A673 (cell line): ENCODE measurements around the gene PBXIP1. TPM values are rescaled to one million over a fixed set of nuclear protein-coding genes. Genes with fewer than 3 reads are reported as not detected.

Experiments
- BruUV-seq: library from RNA; stranded (reverse); fragments of 400-500 nt; replicated peaks from 2 replicates; lab custom pipeline; 2021; lab: Mats Ljungman, UMichigan
- CTCF ChIA-PET: fragments of 300-600 bp; sonication (Branson Sonifier 250); formaldehyde crosslinking; loops from one replicate; lab custom pipeline; 2022; ENCODE audit warnings: antibody characterized with exemption; lab: Charles Lee
- POLR2A ChIA-PET: fragments of 300-600 bp; sonication (Branson Sonifier 250); formaldehyde crosslinking; loops from one replicate; lab custom pipeline; 2022; ENCODE audit warnings: antibody characterized with exemption; ENCODE audit not compliant: low non-redundant PET; lab: Charles Lee
- DNase-seq: peaks from one replicate; pipeline ENCODE4 v3.0.0-alpha.2; 2015; ENCODE audit warnings: low spot score
- H3K27ac ChIP-seq: fragments of 200-600 bp; sonication (generic); 2 replicates; pipeline ENCODE4 v1.5.1; 2016; ENCODE audit warnings: mixed run types, low read depth, mild to moderate bottlenecking, mixed read lengths, antibody characterized with exemption, low read length; ENCODE audit not compliant: poor library complexity, severe bottlenecking
- H3K27me3 ChIP-seq: fragments of 200-600 bp; sonication (generic); replicated peaks from 2 replicates; pipeline ENCODE4 v1.6.1; 2017; ENCODE audit warnings: mixed run types, low read depth, mild to moderate bottlenecking, mixed read lengths, antibody characterized with exemption, low read length; ENCODE audit not compliant: insufficient read depth, poor library complexity
- H3K36me3 ChIP-seq: fragments of 200-600 bp; sonication (generic); 2 replicates; pipeline ENCODE4 v1.6.1; 2016; ENCODE audit warnings: mixed run types, mild to moderate bottlenecking, mixed read lengths, antibody characterized with exemption, low read length; ENCODE audit not compliant: insufficient read depth, poor library complexity, severe bottlenecking
- H3K4me1 ChIP-seq: fragments of 200-600 bp; sonication (generic); 2 replicates; pipeline ENCODE4 v1.6.1; 2017; ENCODE audit warnings: mixed run types, mild to moderate bottlenecking, mixed read lengths, antibody characterized with exemption, low read length; ENCODE audit not compliant: insufficient read depth, poor library complexity, severe bottlenecking
- H3K4me3 ChIP-seq: fragments of 200-600 bp; sonication (generic); 2 replicates; pipeline ENCODE4 v1.5.1; 2016; ENCODE audit warnings: low read depth, mixed run types, mild to moderate bottlenecking, mixed read lengths, low read length; ENCODE audit not compliant: poor library complexity, severe bottlenecking
- H3K9me3 ChIP-seq: fragments of 200-600 bp; sonication (generic); 2 replicates; pipeline ENCODE4 v1.6.1; 2016; ENCODE audit warnings: mixed run types, low read depth, mild to moderate bottlenecking, mixed read lengths, antibody characterized with exemption, low read length; ENCODE audit not compliant: poor library complexity, severe bottlenecking
- EZH2 ChIP-seq: fragments of 200-600 bp; sonication (generic); IDR thresholded peaks from 2 replicates; pipeline ENCODE4 v1.6.1; 2017; ENCODE audit warnings: borderline replicate concordance, low read depth, mild to moderate bottlenecking, mixed read lengths, antibody characterized with exemption, low read length; ENCODE audit not compliant: poor library complexity, severe bottlenecking
- intact Hi-C: fragments of 100-400 bp; cut with micrococcal nuclease; formaldehyde crosslinking; loops from one replicate; pipeline ENCODE4 v1.10.0; 2022; ENCODE audit not compliant: unreplicated experiment
- total RNA-seq: library from RNA; stranded (reverse); gene quantifications from 2 replicates; pipeline ENCODE4 v1.2.3, GENCODE V29; 2021
- TF ChIP-seq, protein P1 (sequence below): fragments of 300-800, 200-600 bp; sonication (generic); conservative IDR thresholded peaks from 2 replicates; pipeline ENCODE4 v1.5.1; 2017; ENCODE audit warnings: low read depth, mild to moderate bottlenecking, antibody characterized with exemption, low read length, moderate library complexity, mixed read lengths

The PBXIP1 gene
- total RNA-seq, 1 experiment from 2014 or later = 12.7 TPM

DNA sequence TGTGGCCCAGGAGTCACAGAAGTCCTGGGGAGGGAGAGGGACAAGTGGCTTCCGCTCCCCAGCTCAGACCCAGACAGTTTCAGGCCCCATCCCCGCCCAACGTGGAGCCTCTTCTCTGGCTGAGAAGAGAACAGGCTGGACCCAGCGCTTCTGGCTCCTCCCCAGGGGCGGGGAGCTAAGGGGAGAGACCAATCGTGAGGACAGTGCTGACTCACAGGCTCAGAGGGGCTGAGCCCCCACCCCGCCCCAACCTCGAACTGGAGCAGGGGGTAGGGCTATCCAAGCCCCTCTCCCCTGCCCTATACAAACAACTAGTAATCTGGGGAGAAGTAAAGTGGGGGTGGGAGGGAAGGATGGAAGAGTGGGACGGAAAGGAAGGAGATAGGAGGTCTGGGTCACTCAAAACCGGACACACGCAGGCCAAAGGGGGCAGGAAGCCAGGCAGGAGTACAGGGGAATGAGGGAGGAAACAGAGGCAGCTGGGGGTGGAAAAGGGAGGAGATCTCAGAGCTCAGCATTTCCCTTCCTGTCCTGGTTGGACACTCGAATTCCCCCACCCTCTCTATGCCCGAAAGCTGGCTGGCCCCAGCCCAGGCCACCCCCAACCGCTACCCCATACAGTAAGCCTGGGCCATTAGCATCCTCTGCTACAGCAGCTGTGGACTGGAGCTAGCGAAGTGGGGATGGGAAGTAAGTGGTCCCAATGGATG lies 14.9 kb upstream of the PBXIP1 start, which contains the start of gene SHC1:
Gene SHC1 (minus strand): TSS at position 117 of the 710 bp plus-strand sequence. CDS start 221 bp downstream, outside the sequence.
- H3K36me3 ChIP-seq = peaks cover 28% of the 10 kb centered on the region
- ChIA-PET CTCF (interaction anchor here (0.6 to 2.2 kb wide), 5 partner anchors 15 to 80 kb away, joined by 3 to 6 read pairs (median 5); partner anchors contain the start of genes ADAM15 and PBXIP1), POLR2A (interaction anchor here (0.5 kb wide), 1 partner anchor 269 kb away, joined by 3 read pairs; no protein-coding TSS in a partner anchor)
- H3K4me1 ChIP-seq = peaks cover 50% of the 10 kb centered on the region
- TF ChIP-seq EZH2 = no peak
- TF ChIP-seq, protein P1, sequence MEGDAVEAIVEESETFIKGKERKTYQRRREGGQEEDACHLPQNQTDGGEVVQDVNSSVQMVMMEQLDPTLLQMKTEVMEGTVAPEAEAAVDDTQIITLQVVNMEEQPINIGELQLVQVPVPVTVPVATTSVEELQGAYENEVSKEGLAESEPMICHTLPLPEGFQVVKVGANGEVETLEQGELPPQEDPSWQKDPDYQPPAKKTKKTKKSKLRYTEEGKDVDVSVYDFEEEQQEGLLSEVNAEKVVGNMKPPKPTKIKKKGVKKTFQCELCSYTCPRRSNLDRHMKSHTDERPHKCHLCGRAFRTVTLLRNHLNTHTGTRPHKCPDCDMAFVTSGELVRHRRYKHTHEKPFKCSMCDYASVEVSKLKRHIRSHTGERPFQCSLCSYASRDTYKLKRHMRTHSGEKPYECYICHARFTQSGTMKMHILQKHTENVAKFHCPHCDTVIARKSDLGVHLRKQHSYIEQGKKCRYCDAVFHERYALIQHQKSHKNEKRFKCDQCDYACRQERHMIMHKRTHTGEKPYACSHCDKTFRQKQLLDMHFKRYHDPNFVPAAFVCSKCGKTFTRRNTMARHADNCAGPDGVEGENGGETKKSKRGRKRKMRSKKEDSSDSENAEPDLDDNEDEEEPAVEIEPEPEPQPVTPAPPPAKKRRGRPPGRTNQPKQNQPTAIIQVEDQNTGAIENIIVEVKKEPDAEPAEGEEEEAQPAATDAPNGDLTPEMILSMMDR = no peak
- no peaks in the 10 kb centered on the region for H3K27me3 ChIP-seq
- peak within 1 kb of the TSS; percentile 96 for H3K27ac ChIP-seq
- peak; percentile 97 for DNase-seq
- BruUV-seq = no TSS peak
- intact Hi-C loops = no loop called here
- H3K4me3 ChIP-seq = peak within 1 kb of the TSS; percentile 70
- H3K9me3 ChIP-seq = no peaks in the 10 kb centered on the region

GRCh38 chr1:154969860-154970452 lies 14.1 kb upstream of the PBXIP1 start:
- TF ChIP-seq EZH2 = no peak
- TF ChIP-seq, protein P1 = no peak
- Histone ChIP-seq H3K9me3 (no peaks in the 10 kb centered on the region), H3K36me3 (peaks cover 36% of the 10 kb centered on the region), H3K4me3 (peak overlapping the region; percentile 70), H3K27ac (peak overlapping the region; percentile 96), H3K4me1 (peaks cover 50% of the 10 kb centered on the region), H3K27me3 (no peaks in the 10 kb centered on the region)
- POLR2A ChIA-PET = interaction anchor here (0.5 to 0.7 kb wide), 2 partner anchors 39 to 268 kb away, joined by 3 to 22 read pairs; no protein-coding TSS in a partner anchor
- DNase-seq = no peak
- intact Hi-C loops = no loop called here
- BruUV-seq = no TSS peak
- CTCF ChIA-PET = interaction anchor here (0.5 to 2.2 kb wide), 7 partner anchors 14 to 81 kb away, joined by 3 to 9 read pairs (median 5); partner anchors contain the start of genes ADAM15 and PBXIP1

GRCh38 chr1:154969246-154969645 lies 13.3 kb upstream of the PBXIP1 start:
- Histone ChIP-seq H3K27me3 (no peaks in the 10 kb centered on the region), H3K36me3 (peaks cover 43% of the 10 kb centered on the region), H3K4me3 (peak overlapping the region; percentile 70), H3K27ac (peak overlapping the region; percentile 96), H3K4me1 (peaks cover 50% of the 10 kb centered on the region), H3K9me3 (no peaks in the 10 kb centered on the region)
- CTCF ChIA-PET = interaction anchor here (0.5 to 2.2 kb wide), 3 partner anchors 14 to 42 kb away, joined by 3 to 9 read pairs (median 5); partner anchors contain the start of gene PBXIP1
- no TSS peak for BruUV-seq
- DNase-seq = no peak
- POLR2A ChIA-PET = interaction anchor here (0.7 kb wide), 1 partner anchor 39 kb away, joined by 22 read pairs; no protein-coding TSS in a partner anchor
- intact Hi-C loops = no loop called here
- TF ChIP-seq, protein P1 = no peak
- no peak for TF ChIP-seq EZH2
